Coronary artery (tissue), 2 donors: ENCODE measurements around the gene WDR45B.
A peak's percentile ranks its signal among the peaks of the same experiment; 100 is the strongest.

Experiments
- DNase-seq: peaks from one replicate; pipeline ENCODE4 v3.0.0-alpha.2; 2017; ENCODE audit warnings: low spot score
- H3K27ac ChIP-seq, 2 donors: fragments of 200-600 bp; sonication (generic); one replicate each; pipeline ENCODE4 v1.5.1; 2016 to 2019
- H3K4me3 ChIP-seq: fragments of 200-600 bp; sonication (generic); 2 replicates; pipeline ENCODE4 v1.5.1; 2016; ENCODE audit warnings: mild to moderate bottlenecking, moderate library complexity
- CTCF ChIP-seq: fragments of 200-600 bp; sonication (generic); IDR thresholded peaks from one replicate; pipeline ENCODE4 v1.5.1; 2019; ENCODE audit warnings: antibody characterized with exemption

The WDR45B gene

GRCh38 chr17:82648165-82648668 is at the start of gene WDR45B:
Gene WDR45B, minus strand, starts transcription at chr17:82648444. Its CDS starts 104 bp downstream, at chr17:82648340.
- H3K27ac ChIP-seq: peak within 1 kb of the TSS; percentile 95 to 99
- H3K4me3 ChIP-seq: peak within 1 kb of the TSS; percentile 99
- TF ChIP-seq CTCF: no peak
- peak; percentile 97 for DNase-seq

GRCh38 chr17:82697808-82698064 is 49.5 kb upstream of the WDR45B start:
- H3K27ac ChIP-seq: peak overlapping the region in 1 of 2 donors; percentile 47
- DNase-seq: no peak
- peak overlapping the region; percentile 98 for H3K4me3 ChIP-seq
- no peak for TF ChIP-seq CTCF

GRCh38 chr17:82696916-82697807 is 48.9 kb upstream of the WDR45B start:
- no peak overlapping the region for H3K27ac ChIP-seq
- no peak for TF ChIP-seq CTCF
- peak overlapping the region; percentile 98 for H3K4me3 ChIP-seq
- DNase-seq: no peak

- DNase-seq: no peak
- H3K4me3 ChIP-seq: no peak overlapping the region
- TF ChIP-seq CTCF: no peak
- no peak overlapping the region for H3K27ac ChIP-seq
These were observed 48.0 kb upstream of the WDR45B start for GRCh38 chr17:82696259-82696658.

GRCh38 chr17:82694647-82695046 is 46.4 kb upstream of the WDR45B start:
- no peak for DNase-seq
- H3K27ac ChIP-seq: no peak overlapping the region
- H3K4me3 ChIP-seq: no peak overlapping the region
- TF ChIP-seq CTCF: no peak

- H3K4me3 ChIP-seq: no peak overlapping the region
- no peak for DNase-seq
- no peak overlapping the region for H3K27ac ChIP-seq
- no peak for TF ChIP-seq CTCF
These were observed 45.1 kb upstream of the WDR45B start for GRCh38 chr17:82693168-82693867.
